ENCODE results near the gene DCAF8L2.
"Not testable (repeated sequence)": the region's sequence is repeated elsewhere in the genome, so short reads cannot be mapped to it uniquely, and the experiment has no call there.

The DCAF8L2 gene

GRCh38 chrX:27590044-27590443 lies at the start of gene DCAF8L2:
Gene DCAF8L2, plus strand, starts transcription at chrX:27590344. Its CDS starts 156,552 bp downstream, at chrX:27746896.
- no peaks in the 10 kb centered on the region for H3K4me1 Mint-ChIP-seq (ENCODE audit: low read depth)
- no peaks in the 10 kb centered on the region for H3K9me3 Mint-ChIP-seq
- no peaks in the 10 kb centered on the region for H3K36me3 Mint-ChIP-seq (ENCODE audit: low read depth)
- H3K27me3 Mint-ChIP-seq = no peaks in the 10 kb centered on the region
- no peak within 1 kb of the TSS for H3K4me3 Mint-ChIP-seq
- no peak within 1 kb of the TSS for H3K27ac Mint-ChIP-seq

GRCh38 chrX:27541161-27541560 lies 49.0 kb upstream of the DCAF8L2 start:
- H3K36me3 Mint-ChIP-seq (ENCODE audit: low read depth); H3K27me3 Mint-ChIP-seq; H3K27ac Mint-ChIP-seq; H3K4me3 Mint-ChIP-seq; H3K9me3 Mint-ChIP-seq; H3K4me1 Mint-ChIP-seq (ENCODE audit: low read depth): not testable (repeated sequence)

- Mint-ChIP-seq H3K36me3 (ENCODE audit: low read depth) (no peaks in the 10 kb centered on the region), H3K27ac (no peak overlapping the region), H3K27me3 (no peaks in the 10 kb centered on the region), H3K4me3 (no peak overlapping the region), H3K9me3 (no peaks in the 10 kb centered on the region), H3K4me1 (ENCODE audit: low read depth) (no peaks in the 10 kb centered on the region)
These were observed 41.5 kb upstream of the DCAF8L2 start for GRCh38 chrX:27548624-27549023.

GRCh38 chrX:27549688-27550087 lies 40.5 kb upstream of the DCAF8L2 start:
- Mint-ChIP-seq H3K9me3 (no peaks in the 10 kb centered on the region), H3K4me1 (ENCODE audit: low read depth) (no peaks in the 10 kb centered on the region), H3K4me3 (no peak overlapping the region)

GRCh38 chrX:27555514-27555913 lies 34.6 kb upstream of the DCAF8L2 start:
- no peaks in the 10 kb centered on the region for H3K4me1 Mint-ChIP-seq (ENCODE audit: low read depth)

More at GRCh38 chrX:27549688-27550087, 40.5 kb upstream of the DCAF8L2 start:
- Mint-ChIP-seq H3K36me3 (ENCODE audit: low read depth) (no peaks in the 10 kb centered on the region), H3K27me3 (no peaks in the 10 kb centered on the region), H3K27ac (no peak overlapping the region)

GRCh38 chrX:27565992-27566391 lies 24.2 kb upstream of the DCAF8L2 start:
- no peak overlapping the region for H3K27ac Mint-ChIP-seq
- no peaks in the 10 kb centered on the region for H3K27me3 Mint-ChIP-seq
- H3K4me3 Mint-ChIP-seq = no peak overlapping the region
- H3K9me3 Mint-ChIP-seq = no peaks in the 10 kb centered on the region
- no peaks in the 10 kb centered on the region for H3K36me3 Mint-ChIP-seq (ENCODE audit: low read depth)
- no peaks in the 10 kb centered on the region for H3K4me1 Mint-ChIP-seq (ENCODE audit: low read depth)

More at GRCh38 chrX:27555514-27555913, 34.6 kb upstream of the DCAF8L2 start:
- H3K9me3 Mint-ChIP-seq = no peaks in the 10 kb centered on the region
- H3K36me3 Mint-ChIP-seq (ENCODE audit: low read depth) = no peaks in the 10 kb centered on the region
- no peak overlapping the region for H3K4me3 Mint-ChIP-seq
- no peaks in the 10 kb centered on the region for H3K27me3 Mint-ChIP-seq
- H3K27ac Mint-ChIP-seq = no peak overlapping the region

GRCh38 chrX:27571164-27571563 lies 19.0 kb upstream of the DCAF8L2 start:
- no peaks in the 10 kb centered on the region for H3K4me1 Mint-ChIP-seq (ENCODE audit: low read depth)
- no peaks in the 10 kb centered on the region for H3K27me3 Mint-ChIP-seq
- no peaks in the 10 kb centered on the region for H3K9me3 Mint-ChIP-seq
- H3K4me3 Mint-ChIP-seq = no peak overlapping the region
- H3K27ac Mint-ChIP-seq = no peak overlapping the region
- no peaks in the 10 kb centered on the region for H3K36me3 Mint-ChIP-seq (ENCODE audit: low read depth)

GRCh38 chrX:27575565-27575964 lies 14.6 kb upstream of the DCAF8L2 start:
- no peak overlapping the region for H3K4me3 Mint-ChIP-seq
- H3K27ac Mint-ChIP-seq = no peak overlapping the region
- H3K27me3 Mint-ChIP-seq = no peaks in the 10 kb centered on the region
- H3K36me3 Mint-ChIP-seq (ENCODE audit: low read depth) = no peaks in the 10 kb centered on the region
- no peaks in the 10 kb centered on the region for H3K4me1 Mint-ChIP-seq (ENCODE audit: low read depth)
- H3K9me3 Mint-ChIP-seq = no peaks in the 10 kb centered on the region

- H3K9me3 Mint-ChIP-seq = no peaks in the 10 kb centered on the region
- H3K27me3 Mint-ChIP-seq = no peaks in the 10 kb centered on the region
These were observed 6.2 kb upstream of the DCAF8L2 start for GRCh38 chrX:27583976-27584375.

GRCh38 chrX:27591938-27592337 lies 1.8 kb downstream of the DCAF8L2 start:
- no peak overlapping the region for H3K4me3 Mint-ChIP-seq
- no peaks in the 10 kb centered on the region for H3K36me3 Mint-ChIP-seq (ENCODE audit: low read depth)
- no peaks in the 10 kb centered on the region for H3K27me3 Mint-ChIP-seq
- no peak overlapping the region for H3K27ac Mint-ChIP-seq
- no peaks in the 10 kb centered on the region for H3K9me3 Mint-ChIP-seq
- no peaks in the 10 kb centered on the region for H3K4me1 Mint-ChIP-seq (ENCODE audit: low read depth)

More at GRCh38 chrX:27583976-27584375, 6.2 kb upstream of the DCAF8L2 start:
- no peak overlapping the region for H3K4me3 Mint-ChIP-seq
- no peaks in the 10 kb centered on the region for H3K4me1 Mint-ChIP-seq (ENCODE audit: low read depth)
- H3K27ac Mint-ChIP-seq = no peak overlapping the region
- no peaks in the 10 kb centered on the region for H3K36me3 Mint-ChIP-seq (ENCODE audit: low read depth)

GRCh38 chrX:27597508-27597907 lies 7.4 kb downstream of the DCAF8L2 start:
- H3K4me1 Mint-ChIP-seq (ENCODE audit: low read depth) = no peaks in the 10 kb centered on the region
- no peak overlapping the region for H3K27ac Mint-ChIP-seq
- H3K9me3 Mint-ChIP-seq = peaks cover 3% of the 10 kb centered on the region
- no peaks in the 10 kb centered on the region for H3K36me3 Mint-ChIP-seq (ENCODE audit: low read depth)
- H3K27me3 Mint-ChIP-seq = no peaks in the 10 kb centered on the region
- H3K4me3 Mint-ChIP-seq = no peak overlapping the region

- Mint-ChIP-seq H3K4me3 (no peak overlapping the region), H3K4me1 (ENCODE audit: low read depth) (no peaks in the 10 kb centered on the region), H3K27me3 (no peaks in the 10 kb centered on the region), H3K9me3 (peaks cover 3% of the 10 kb centered on the region), H3K36me3 (ENCODE audit: low read depth) (no peaks in the 10 kb centered on the region), H3K27ac (no peak overlapping the region)
These were observed 8.2 kb downstream of the DCAF8L2 start for GRCh38 chrX:27598312-27598711.

GRCh38 chrX:27599928-27600327 lies 9.8 kb downstream of the DCAF8L2 start:
- no peaks in the 10 kb centered on the region for H3K4me1 Mint-ChIP-seq (ENCODE audit: low read depth)
- no peaks in the 10 kb centered on the region for H3K27me3 Mint-ChIP-seq
- no peak overlapping the region for H3K27ac Mint-ChIP-seq
- H3K4me3 Mint-ChIP-seq = no peak overlapping the region
- no peaks in the 10 kb centered on the region for H3K36me3 Mint-ChIP-seq (ENCODE audit: low read depth)
- peaks cover 3% of the 10 kb centered on the region for H3K9me3 Mint-ChIP-seq

GRCh38 chrX:27600686-27601085 lies 10.5 kb downstream of the DCAF8L2 start:
- no peaks in the 10 kb centered on the region for H3K36me3 Mint-ChIP-seq (ENCODE audit: low read depth)
- H3K4me1 Mint-ChIP-seq (ENCODE audit: low read depth) = no peaks in the 10 kb centered on the region
- no peaks in the 10 kb centered on the region for H3K27me3 Mint-ChIP-seq
- H3K9me3 Mint-ChIP-seq = peaks cover 3% of the 10 kb centered on the region
- H3K4me3 Mint-ChIP-seq = no peak overlapping the region
- no peak overlapping the region for H3K27ac Mint-ChIP-seq

- Mint-ChIP-seq H3K9me3 (no peaks in the 10 kb centered on the region), H3K4me3 (no peak overlapping the region), H3K27ac (no peak overlapping the region), H3K27me3 (no peaks in the 10 kb centered on the region), H3K4me1 (ENCODE audit: low read depth) (no peaks in the 10 kb centered on the region), H3K36me3 (ENCODE audit: low read depth) (no peaks in the 10 kb centered on the region)
These were observed 18.5 kb downstream of the DCAF8L2 start for GRCh38 chrX:27608671-27609070.

GRCh38 chrX:27619459-27619858 lies 29.3 kb downstream of the DCAF8L2 start:
- no peak overlapping the region for H3K27ac Mint-ChIP-seq
- no peaks in the 10 kb centered on the region for H3K27me3 Mint-ChIP-seq
- no peaks in the 10 kb centered on the region for H3K9me3 Mint-ChIP-seq
- H3K4me3 Mint-ChIP-seq = no peak overlapping the region
- H3K4me1 Mint-ChIP-seq (ENCODE audit: low read depth) = no peaks in the 10 kb centered on the region
- H3K36me3 Mint-ChIP-seq (ENCODE audit: low read depth) = no peaks in the 10 kb centered on the region

All from stimulated activated naive CD8-positive, alpha-beta T cell treated with anti-CD3 and anti-CD28 coated beads, Interleukin-15, Interleukin-2, amounts not matched to agents 100 ng/mL and 50 ng/mL, for 24 hours (primary cell).